Measurements from ENCODE around the gene RHOT1.
"Not testable (repeated sequence)": the region's sequence is repeated elsewhere in the genome, so short reads cannot be mapped to it uniquely, and the experiment has no call there.

The RHOT1 gene

DNA sequence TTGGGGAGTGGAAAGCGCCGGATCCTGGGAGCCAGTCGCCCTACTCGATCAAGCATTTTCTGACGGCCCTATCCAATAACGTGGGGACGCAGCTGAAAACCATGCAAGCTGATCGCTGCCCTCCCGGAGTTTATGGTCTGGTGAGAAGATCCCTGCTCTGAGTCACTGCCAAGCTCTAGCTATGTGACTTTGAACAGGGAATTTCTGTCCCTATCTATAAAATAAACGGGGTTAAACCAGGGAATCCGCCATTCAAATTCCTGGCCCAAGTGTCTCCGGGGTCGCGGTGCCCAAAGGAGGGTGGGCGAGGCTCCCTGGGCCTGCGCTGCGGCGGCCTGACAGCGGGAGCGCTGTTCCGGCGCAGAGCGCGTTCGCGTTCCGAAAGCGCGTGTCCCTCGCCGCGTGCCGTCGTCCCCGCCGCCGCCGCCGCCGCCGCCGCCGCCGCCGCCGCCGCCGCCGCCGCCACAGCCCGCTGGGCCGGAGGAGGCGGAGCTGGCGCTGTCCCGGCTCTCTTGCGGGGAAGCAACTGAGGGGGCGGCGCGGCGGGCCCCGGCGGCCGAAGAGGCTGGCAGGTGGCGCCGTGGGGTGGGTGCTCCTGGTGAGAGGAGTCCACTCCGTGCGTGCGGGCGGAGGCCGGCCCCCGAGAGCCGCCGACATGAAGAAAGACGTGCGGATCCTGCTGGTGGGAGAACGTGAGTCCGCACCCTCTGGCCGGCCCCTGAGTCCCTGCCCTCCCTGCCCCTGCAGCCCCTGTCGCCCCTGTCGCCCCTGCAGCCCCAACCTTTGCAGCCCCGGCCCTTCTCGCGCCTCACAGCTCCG lies at the start of gene RHOT1:
Gene RHOT1, plus strand, starts transcription at position 465 of the 819 bp plus-strand sequence. Its CDS starts 191 bp downstream, at position 656.
- peak; percentile 77 for DNase-seq

DNA sequence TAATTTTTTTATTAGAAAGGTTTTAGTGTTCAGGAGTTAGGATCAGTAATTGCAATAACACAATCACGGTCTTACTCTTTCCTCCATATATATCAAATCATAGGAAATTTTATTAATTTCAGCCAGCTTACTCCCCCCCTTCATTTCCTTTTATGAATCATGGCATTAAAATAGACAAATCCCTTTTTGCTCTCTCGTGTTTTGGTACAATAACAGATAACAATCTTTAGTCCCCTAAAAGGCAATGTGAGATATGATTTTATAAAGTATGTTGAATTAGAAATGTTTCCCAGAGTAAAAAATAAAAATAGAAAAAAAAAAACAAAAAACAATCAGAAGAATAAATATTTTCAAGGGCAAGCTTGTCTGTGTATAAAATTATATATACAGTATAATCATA lies 42.6 kb upstream of the RHOT1 start:
- no peak for DNase-seq

DNA sequence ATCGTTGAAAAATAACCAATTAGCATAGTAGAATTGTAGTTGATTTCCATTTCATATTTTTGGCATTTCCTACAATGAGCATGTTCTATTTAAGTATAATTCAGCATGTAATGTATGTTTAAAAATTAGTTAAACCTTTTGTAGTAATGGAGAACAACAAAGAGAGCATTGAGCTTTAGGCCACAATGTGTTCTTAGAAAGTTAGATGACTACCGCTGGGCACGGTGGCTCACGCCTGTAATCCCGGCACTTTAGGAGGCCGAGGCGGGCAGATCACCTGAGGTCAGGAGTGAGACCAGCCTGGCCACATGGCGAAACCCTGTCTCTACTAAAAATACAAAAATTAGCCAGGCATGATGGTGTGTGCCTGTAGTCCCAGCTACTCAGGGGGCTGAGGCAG lies 42.0 kb upstream of the RHOT1 start:
- DNase-seq = not testable (repeated sequence)

DNA sequence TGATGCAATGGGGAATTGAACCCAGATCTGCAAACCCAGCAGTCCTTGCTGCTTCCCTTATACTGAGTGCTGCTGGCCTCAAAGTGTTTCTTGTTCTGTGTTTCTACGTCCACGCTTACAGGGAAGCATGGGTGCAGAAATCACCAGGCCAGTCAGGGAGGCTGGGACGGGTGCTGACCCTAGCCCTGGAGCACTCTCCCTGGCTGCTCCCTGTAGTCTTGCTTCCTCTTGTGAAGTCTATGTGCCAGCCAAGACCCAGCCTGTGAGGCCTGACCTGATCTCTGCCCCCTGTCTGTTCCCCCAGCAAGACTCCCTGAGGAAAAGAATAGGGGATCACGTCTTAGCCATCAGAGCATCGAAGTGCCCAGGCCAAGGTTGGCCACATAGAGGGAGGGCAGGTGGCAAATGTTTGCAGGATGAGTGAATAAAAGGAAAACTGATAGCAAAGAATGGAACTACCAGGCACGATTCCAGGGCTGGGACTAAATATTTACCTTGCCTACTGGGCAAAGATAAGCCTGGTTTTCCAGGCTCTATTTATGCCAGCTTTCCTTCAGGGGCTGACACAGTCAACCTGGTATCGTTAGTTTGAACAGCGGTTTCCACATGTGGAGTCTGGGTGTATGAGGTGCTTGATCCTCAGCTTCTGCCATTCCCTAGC lies 41.2 kb upstream of the RHOT1 start:
- DNase-seq = peak; percentile 83

DNA sequence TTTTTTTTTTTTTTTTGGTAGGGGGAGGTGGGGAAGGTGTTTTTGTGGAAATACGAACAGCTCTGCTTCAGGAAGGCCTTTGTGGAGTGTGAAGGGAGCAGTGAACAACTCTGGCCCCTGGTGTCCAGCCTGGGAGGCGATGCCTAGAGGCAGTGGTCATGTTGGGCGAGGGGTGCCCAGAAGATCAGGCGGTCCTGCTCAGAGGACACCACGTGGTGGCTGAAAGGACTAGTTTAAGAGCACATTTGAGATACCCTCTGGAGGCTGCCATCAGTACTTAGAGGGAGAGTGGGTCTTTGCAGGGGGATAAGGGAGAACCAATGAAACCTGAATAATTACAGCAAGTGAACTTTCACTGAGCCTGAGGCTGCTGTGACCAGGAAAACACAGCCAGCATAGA lies 40.1 kb upstream of the RHOT1 start:
- DNase-seq = no peak

DNA sequence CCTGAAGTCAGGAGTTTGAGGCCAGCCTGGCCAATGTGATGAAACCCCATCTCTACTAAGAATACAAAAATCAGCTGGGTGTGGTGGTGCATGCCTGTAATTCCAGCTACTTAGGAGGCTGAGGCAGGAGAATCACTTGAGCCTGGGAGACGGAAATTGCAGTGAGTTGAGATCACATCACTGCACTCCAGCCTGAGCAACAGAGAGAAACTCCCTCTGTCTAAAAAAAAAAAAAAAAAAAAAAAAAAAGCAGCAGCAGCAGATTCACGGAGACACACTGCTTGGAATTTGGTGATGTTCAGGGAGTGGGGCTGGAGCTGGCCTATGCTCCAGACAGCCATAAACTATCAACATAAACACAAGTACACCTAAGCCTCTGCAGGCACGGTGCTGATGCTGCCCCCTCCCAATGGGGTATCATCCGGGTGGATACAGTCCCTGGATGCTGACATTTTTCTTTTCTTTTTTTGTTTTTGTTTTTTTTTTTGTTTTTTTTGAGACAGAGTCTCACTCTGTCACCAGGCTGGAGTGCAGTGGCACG lies 39.6 kb upstream of the RHOT1 start:
- no peak for DNase-seq

DNA sequence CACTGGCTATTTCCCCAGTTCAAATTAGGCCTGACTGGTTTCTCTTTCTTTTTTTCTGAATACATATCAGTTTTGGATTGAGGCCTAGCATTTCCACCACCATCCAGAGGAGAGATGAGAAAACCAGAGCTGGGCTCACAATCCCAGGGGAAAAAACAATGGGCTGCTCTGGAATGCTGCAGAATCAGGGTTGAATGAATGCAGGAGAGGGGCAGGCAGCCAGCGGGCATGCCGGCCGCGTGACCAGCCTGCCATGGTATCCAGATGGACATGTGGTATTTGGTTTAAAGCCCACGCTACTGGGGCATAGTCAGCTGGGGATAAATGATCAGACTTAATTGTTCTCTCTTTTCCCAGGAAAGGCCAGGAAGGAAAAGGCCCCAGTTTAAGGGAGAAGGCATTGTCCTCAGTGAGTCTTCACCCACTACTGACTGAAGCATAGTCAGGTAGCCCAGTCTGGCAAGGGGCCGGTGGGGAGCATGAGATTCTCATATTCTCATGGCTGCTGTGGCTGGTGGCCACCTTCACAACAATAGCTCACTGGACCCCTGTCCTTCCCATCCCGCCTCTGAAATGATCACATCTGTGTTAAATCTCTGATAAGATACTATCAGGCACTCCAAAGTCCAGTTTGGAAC lies 38.7 kb upstream of the RHOT1 start:
- DNase-seq = no peak

DNA sequence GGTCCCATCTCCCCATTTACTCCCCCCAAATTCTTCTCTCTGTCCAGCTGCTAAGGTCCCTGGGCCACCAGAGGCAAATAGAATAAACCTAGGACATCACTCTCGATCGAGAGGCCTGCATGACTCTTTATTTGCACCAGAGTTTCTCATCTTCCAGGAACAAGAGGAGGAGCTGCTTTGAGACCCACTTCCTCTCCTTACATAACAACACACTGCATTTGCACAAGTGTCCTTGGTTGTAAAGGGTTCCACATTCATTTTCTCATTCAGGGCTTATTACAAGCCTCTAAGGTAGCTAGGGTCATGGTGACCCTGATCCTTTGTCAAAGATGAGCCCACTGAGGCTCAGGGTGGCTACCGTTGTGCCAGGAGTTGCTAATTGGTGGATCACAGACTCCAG lies 38.1 kb upstream of the RHOT1 start:
- no peak for DNase-seq

DNA sequence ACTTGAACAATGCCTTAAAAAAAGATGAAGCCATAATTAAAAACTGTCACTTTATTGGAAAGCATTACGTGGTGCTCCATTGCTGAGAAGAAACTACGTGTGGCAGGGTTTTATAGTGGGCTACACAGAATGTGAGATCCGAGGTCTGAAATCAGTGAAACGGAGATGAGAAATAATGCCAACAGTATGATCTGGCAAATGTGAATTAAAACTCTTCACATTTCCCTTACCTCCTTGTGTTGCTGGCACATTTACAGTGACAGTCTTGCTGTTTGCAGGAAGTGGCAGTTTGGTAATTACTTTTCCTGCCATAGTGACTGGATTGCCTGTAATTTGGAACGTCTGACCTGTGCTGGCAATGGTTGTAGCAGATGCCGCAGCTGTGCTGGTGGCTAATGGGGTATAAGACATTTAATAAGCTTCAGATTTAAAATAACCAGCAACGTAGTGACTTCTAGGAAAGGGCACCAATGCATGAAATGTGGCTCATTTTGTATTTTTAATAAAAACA lies 35.8 kb upstream of the RHOT1 start:
- not testable (repeated sequence) for DNase-seq

DNA sequence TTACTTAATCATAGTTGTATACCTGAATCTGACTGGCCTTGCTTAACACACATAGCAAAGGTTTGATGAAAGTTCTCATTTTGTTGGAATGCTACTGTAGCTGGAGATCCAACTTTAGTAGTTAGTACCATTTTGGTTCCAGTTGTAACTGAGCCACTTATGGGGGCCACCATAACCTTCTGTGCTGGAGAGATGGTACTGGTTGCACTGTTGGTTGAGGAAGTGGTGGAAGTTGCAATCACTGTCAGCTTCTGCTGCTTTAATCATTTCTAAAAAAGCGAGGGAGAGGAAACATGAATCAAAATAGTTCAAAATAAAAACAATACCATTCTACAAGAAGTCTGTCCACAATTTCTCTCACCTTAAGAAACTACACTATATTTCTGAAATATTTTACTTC lies 35.1 kb upstream of the RHOT1 start:
- not testable (repeated sequence) for DNase-seq

DNA sequence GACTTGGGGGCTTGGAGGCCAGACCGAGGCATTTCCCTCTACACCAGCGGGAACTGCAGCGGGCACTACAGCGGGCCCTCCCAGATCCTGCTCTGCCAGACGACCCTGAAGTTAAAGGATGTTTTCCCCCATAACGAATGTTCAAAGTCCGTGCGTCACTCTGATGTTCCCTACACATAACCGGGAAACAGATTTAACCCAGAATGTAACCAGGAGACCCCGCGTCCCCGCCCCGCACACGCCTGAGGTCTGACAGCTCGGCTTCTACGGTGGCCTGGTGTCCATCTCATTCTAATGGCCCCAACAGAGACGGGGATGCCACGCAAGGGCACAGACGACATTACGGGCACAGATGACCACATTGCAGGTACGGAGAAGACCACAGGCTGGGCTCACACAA lies 31.7 kb upstream of the RHOT1 start:
- DNase-seq = no peak

DNA sequence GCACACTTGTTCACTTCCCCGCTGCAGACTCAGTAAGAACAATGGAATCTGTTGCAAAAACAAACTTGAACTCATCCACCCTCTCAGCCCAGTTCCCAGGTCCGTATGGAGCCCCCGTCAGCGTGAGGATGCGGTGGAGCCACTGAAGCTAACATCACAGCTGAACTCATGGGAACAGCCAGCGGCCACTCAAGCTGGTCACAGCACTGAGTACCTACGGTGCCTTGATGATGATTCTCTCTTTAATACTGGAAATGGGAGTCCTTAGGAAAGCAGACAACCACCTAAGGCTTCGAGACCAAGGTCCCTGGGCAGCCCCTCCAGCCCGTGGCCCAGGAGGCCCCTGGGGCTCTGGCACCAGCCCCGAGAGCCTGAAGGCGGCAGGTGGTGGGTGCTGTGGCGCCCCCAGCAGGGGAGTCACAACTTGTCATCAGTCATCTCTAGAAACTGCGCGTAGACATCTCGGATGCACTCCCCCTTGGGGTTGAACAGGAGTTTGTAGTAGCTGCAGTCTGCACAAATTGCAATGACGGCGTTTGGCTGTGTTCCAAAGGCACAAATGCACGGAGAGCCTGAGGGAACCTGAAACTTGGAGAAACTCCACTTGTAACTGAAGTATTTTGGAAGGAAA lies 31.0 kb upstream of the RHOT1 start:
- no peak for DNase-seq

DNA sequence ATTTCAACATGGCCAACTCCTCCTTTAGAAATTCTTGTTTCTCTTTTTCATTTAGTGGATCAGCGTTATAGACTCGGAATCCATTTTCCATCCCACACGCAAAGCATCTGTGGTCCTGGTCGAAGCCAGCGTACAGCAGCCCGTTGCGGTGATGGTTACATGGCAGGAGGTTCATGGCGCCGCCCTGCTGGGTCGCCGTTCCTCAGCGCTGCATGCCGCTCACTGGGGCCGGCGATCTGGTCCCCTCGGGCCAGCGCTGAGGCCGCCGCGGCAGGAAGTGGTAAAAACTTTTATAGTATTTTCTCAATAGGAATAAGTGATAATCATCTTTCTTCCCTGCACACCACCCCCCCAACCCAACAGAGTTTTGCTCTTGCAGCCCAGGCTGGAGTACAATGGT lies 29.9 kb upstream of the RHOT1 start:
- no peak for DNase-seq

DNA sequence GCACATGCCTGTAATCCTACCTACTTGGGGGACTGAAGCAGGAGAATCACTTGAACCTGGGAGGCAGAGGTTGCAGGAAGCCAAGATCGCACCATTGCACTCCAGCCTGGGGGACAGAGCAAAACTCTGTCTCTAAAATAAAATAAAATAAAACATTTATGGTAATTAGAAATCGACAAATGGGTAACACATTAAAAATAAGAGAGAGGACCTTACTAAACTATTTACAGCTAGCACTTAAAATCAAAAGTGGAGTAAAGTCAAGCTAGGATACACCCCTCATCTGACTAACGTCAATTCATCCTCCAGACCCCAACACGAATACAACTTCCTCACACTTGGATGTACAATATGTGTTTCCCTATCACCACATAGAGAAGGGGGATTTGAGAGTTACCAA lies 27.8 kb upstream of the RHOT1 start:
- DNase-seq = no peak

DNA sequence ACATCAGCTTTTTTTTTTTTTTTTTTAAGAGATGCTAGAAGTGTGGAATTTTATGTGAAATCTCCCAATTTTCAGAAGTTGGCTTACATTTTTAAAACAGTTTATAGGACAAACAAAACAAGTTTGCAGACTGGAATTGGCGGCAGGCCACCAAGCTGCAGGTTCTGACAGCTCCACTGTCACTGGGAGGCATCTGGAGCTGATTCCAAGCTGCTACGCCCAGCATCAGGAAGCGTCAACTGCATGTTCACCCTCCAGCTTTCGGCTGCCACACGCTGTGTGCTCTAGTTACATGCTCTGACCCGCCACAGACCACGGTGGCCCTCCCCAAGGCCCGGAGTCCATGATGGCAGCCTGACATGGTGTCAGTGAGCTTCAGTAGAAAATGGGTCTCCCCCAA lies 26.8 kb upstream of the RHOT1 start:
- not testable (repeated sequence) for DNase-seq

DNA sequence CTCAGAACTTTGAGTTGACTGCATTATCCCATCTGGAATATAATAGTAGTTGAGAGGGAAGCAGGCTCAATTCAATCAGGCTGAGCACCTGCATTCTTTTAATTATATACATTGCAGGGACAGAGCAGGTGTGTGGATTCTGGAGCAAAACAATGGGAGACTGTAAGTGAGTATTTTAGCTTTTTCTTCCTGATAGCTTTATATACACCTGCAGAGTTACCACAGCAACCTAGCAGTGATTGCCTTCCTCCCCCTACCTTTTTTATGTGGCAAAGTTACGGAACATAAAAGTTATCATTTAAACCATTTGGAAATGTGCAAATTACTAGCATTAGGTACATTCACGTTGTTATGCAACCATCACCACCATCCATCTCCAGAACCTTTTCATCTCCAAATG lies 25.4 kb upstream of the RHOT1 start:
- no peak for DNase-seq

DNA sequence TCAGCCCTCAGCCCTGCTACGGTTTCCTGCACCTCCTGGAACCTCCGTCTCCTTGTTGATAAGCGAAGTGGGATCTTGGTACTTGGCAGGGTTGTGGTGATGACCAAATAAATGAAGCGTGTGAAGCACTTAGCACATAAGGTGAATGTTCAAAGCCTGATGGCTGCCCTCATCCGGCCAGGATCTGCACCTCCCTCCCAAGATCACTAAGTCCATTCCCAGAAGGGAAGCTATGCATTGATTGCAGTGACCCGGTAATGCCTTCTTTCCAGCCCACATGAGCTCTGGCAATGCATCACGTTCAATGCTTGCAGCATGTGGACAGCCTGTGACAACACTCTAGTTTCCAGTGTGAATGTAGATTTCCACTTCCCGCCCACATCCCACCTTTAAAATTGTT lies 24.9 kb upstream of the RHOT1 start:
- DNase-seq = no peak

DNA sequence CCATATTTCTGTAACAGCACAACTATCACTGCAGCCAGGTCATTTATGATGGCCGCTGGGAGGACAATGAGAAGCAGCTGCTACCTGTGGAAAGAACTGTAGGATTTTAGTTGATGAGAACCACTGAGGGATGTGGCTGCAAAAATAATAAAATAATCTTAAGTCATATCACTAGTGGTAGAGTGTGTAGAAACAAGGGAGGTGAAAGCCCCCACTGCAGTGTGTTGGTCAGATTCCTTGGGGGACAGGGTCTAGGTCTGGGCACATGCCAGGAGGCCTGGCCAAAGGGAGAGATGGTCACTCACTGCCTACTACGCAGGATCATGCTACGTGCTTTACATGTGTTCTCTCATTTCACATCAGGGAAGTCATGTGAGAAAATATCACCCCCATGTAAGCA lies 24.2 kb upstream of the RHOT1 start:
- DNase-seq = not testable (repeated sequence)

DNA sequence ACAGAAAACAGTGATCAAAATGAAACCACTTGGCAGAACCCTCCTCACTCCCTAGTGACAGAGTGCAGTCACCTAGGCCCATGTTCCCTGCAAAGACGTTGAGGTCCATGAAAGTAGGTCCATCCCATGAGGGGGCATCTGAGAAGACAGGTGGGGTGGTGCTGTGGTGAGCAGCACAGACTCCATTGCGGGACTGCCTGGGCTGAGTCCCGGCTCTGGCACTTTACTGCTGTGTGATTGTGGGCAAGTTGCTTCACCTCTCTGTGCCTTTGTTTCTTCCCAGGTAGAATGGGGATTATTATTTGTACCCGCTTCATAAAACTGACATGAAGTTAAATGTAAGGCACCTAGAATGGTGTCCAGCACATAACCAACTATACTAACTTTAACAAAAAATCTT lies 23.5 kb upstream of the RHOT1 start:
- DNase-seq = no peak

DNA sequence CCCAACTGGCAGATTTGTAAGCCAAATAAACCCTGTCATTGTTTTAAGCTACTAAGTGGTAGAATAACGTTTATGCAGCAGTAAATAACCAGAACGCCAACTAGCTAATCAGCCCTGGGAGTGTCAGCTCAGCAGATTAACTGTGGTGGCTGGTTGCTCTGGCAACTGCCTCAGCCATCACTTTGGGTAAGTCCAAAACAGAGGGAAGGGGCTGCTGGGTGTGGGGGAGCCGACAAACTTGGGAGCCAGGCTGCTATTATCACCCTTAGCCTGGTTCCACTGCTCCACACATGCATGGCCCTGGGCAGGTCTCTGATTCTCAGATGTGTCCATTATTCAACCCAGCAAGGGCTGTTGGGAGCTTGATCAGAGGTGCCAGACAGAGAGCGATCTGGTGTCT lies 22.2 kb upstream of the RHOT1 start:
- DNase-seq = no peak

DNA sequence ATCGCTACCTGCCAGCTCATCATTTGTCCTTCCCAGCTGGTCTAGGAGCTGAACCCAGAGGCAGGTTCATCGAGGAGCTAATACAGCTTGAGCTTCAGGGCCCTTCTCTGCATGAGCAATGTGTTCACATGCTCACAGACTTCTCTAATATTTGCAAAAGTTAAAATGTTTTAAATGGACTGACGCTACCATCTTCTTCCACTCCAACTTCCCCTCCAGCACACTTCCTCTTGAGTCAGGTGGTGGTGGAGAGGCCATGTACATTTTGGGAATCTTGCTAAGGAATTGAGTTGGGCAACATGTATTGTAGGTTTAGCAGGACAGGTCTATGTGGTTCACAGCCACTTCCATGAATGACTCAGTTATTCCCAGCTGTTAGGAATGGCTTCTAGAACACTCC lies 21.6 kb upstream of the RHOT1 start:
- no peak for DNase-seq

DNA sequence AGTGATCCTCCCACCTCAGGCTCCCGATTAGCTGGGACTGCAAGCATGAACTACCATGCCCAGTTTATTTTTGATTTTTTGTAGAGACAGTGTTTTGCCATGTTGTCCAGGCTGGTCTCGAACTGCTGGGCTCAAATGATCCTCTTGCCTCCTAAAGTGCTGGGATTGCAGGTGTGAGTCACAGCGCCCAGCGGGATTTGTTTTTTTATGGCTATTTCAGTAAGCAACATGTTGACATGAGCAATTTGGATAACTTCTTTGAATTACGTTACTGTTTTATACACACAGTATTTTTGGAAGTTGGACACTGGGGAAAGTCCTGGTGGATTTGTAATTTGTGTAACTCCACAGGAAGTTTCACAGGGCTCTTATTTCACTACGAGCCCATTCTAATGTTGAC lies 18.5 kb upstream of the RHOT1 start:
- no peak for DNase-seq
